Hematopoietic multipotent progenitor cell treated with erythropoietin and hydrocortisone succinate and interleukin-3 and kit ligand, for 8 days (in vitro differentiated cells): ENCODE data around the gene UBE2H.
"Not testable (repeated sequence)": the region's sequence is repeated elsewhere in the genome, so short reads cannot be mapped to it uniquely, and the experiment has no call there.

ENCODE experiments used
- DNase-seq: peaks from one replicate; pipeline ENCODE4 v3.0.0-alpha.2; 2015

UBE2H gene

DNA sequence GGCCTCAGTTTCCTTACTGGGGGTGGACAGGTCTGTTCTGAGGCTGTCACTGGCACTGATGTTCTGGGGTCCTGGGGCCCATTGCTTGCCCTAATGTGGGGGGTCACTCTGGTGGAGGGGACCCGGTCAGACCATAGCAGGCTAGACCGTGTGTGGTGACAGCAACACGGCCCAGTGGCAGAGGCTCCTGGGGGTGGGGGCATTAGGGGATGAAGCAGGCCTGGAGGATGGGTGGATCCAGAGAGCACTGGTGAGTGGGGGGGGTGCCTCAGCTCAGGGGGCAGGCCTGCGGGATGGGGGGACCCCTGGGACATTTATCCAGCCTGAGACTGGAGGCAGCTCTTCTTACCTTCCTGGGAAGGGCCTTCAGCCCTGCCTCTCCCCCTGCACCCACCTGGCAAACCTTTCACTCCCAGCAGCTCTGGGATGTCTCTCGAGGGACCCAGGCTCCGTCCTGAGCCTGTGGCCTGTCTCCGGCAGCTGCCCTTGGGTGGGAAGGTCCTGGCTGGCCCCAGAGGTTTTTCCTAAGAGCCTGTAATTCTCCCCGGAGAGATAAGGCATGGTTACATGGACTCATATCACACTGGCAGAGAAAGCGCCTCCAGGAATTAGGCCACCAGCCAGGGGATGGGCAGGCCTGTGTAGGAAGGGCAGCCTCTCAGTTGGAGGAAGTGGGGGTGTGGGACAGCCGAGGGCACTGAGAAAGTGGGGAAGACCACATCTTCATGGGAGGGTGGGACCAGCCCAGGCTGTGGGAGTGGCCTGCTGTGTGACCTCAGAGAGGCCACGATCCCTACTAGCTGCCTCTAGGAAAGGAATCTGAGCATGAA, 147.7 kb downstream of the UBE2H start:
- no peak for DNase-seq

DNA sequence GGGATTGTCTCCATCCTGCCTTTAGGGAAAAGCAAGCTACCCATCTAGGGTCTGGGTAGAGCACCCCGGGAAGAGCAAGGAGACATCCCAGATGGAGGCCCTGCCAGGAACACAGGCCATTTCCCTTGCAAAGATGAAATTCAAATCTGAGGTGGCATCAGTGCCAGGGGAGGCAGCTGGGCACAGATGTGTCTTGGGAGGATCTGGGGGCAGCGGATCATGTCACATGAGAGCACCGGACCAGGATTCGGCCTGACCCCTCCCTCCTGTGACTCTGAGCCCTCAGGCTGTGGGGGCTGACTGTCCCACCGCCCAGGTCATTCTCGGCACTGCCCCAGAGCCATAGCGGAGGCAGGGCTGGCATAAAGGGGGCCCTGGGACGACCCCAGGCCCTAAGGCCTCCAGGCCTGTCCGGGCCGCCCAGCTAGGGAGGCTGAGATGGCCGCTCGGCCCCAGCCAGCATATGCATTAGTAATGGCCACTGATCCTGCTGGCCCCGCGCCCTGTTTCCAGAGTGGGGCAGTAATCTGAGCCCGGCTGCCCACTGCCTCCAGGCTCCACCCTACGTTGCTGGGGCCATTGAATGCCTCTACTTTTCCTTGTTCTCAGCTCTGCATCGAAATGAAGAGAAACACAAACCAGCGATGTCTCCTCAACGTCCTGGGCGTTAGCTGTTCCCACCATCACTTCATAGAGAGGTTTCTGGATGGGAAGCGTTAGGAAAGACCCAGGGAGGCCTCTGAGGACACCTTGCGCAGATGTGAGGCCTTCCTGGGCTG, 148.5 kb downstream of the UBE2H start:
- DNase-seq, result no peak

DNA sequence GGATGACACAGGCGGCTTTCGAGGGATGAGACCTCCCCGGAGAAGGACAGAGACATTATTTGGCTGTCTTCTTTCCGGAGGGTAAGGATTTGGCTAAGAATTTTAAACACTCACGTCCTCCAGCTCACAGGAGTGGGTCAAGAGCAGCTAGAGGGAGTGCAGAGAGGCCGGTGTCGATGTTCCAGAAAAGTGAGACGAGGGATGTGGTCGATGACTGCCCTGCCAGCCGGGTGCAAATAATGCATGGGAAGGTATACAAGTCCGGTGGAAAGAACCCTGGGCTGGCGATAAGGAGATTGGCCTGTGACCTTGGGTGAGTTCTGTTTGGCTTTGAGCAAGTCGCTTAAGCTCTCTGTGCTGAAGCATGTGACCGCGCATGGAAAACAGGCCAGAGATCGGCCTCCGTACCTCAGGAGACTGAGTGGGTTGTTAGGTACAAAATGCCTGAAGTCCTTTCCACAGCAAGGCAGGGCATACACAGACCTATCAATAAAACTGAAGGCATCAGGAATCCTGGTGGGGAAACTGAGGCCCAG, 149.1 kb downstream of the UBE2H start:
- DNase-seq, result no peak

DNA sequence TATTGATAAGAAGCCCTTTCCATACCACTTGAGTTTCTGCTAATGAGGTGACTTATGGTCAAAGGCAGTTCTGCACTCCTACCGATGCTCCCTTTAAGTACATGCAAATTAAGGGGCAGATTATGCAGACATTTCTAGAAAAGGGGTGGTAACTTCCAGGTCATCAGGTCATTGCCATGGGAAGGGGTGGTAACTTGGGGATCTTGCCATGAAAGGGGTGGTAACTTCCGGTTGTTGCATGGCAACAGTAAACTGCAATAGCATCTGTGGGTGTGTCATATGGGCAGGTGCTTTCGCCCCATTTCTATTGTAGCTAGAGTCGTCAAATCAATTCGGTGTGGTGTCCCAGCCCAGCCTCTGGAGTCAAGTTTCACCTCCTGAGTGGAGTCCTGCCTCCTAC, 150.9 kb downstream of the UBE2H start:
- DNase-seq, result no peak

DNA sequence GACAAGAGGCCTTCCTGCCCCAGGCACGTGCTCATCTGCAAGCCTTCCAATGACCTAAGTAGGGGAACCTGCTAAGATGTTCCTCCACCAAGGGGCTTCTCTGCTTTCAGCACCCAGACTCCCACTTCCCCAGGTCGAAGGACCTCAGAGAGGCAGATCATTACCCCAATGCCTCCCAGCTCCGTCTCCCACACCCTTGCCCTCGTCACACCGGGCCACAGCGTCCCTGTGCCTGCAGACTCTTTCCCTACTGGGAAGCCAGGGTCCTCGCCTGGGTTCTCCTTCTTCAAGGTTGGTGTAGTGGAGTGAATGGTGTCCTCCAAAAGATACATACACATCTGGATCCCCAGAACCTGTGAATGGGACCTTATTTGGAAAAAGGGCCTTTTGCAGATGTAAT, 151.9 kb downstream of the UBE2H start:
- no peak for DNase-seq

DNA sequence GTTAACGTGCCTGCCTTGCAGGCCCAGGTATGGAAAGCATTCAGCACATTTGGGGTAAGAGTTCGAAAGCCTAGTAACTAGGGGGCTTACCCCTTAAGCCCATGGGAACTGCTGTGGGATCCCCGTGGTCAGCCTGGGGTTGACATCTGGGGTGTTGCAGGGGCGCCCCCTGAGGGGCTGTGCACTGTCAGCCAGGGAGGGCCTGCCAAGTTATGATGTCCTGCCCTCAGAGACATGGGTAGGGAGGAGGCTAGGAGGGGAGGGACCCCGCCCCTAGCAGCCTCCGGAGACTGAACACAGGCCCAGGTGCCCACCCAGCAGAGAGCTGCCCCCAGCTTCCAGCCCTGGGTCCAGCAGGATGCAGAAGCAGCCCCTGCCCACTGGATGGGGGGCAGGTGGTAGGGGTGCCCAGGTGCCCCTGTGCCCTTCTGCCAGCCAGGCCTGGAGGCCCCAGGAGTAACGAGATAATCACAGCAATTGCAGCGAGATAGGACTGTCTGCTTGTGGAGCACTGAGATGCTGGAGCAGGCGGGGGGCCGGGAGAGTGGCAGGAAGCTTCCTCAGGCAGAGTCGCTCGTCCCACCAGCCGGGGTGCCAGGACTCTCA, 153.3 kb downstream of the UBE2H start:
- no peak for DNase-seq

DNA sequence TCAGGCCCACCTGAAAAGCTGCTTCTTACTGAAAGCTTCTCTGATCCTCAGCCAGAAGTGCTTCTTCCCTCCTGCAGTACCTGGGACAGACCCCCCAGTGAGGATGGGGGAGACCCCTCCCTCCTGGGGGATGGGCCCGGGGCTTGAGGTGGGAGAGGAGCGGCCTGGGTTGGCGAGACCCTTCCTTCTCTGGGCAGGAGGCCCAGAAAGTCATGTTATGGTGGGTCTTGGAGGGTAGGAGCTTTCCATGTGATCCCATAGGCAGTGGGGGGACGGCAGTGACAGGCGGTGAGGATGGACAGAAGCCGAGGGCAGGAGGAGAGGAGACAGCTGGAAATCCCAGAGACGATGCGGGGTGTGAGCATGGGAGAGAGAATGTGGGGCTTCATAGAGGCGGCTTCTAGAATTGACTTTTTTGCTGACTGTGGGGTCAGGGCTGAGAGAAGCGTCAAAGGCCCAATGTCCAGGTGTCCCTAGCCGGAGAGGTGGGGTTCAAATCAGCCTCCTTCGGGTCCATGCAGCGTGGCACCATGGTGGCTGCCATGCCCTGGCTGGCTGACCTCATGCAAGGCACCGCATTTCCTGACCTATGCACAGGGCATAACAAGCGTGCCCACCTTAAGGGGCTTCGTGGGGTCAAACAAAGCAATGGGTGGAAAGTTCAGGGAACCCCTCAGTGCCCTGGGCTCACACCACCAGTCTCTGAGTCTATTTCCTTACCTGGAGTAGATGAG, 154.0 kb downstream of the UBE2H start:
- DNase-seq, result no peak

DNA sequence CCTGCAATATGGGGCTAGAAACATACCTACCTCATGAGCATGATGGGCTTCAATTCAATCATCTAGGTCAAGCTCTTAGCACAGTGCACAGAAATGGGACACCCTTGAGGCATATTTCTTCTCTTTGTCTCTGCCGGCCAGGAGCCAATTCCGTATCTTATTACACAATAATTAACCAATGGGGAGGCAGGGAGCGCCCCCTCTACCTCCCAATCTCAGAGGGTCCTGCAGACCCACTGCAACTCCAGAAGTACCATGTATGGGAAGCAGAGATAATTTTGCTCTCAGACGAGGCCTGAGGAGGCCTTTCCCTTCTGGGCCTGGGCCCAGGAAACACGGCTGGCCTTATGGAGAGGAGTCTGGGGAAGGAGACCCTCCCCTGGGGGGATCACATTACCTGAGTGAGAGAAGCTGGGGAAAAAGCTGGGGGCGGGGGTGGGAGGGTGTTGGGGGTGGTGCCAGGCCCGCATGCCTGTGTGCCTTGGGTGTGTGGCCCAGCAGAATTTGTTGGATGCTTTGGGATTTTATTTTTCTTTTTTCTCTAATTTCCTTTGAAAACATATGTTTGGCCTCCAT, 155.5 kb downstream of the UBE2H start:
- no peak for DNase-seq

DNA sequence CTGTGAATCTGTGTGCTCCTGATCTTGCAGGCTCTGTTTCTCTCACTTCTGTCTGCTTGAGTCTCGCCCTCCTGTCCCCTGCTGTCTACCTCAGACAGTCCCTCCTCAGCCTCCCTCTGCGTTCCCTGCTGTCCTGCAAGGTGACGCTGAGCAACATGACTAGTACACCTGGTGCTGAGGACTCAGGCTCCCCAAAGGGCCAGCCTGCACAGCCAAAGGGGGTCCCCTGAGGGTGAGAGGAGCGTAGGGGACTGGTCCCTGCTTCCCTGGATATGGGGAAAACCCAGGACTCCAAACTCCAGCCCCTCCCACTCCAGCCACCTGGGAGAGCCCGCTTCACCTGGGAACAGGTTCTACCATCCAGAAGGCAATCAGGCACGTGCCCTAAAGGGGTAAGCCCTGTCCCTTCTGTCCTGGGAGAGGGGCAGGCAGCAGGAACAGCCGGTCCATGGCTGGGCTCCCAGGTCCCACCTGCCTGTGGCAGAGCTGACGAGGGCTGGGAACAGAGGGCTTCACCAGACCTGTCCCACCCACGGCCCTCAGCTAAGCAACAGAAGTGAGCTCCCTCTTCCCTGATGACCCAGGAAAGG, 156.5 kb downstream of the UBE2H start:
- no peak for DNase-seq

DNA sequence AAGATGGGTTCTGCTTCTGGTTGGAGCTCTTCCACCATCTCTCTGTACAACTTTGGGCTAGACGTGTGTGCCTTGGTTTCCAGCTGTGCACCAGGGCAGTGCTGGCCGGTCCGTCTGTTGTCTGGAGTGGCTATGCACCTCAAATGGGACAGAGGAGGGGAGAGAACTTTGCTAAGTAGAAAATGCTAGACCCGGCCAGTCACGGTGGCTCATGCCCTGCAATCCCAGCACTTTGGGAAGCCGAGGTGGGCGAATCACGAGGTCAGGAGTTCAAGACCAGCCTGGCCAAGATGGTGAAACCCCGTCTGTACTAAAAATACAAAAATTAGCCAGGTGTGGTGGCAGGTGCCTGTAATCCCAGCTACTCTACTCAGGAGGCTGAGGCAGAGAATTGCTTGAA, 158.3 kb downstream of the UBE2H start:
- DNase-seq, result not testable (repeated sequence)

DNA sequence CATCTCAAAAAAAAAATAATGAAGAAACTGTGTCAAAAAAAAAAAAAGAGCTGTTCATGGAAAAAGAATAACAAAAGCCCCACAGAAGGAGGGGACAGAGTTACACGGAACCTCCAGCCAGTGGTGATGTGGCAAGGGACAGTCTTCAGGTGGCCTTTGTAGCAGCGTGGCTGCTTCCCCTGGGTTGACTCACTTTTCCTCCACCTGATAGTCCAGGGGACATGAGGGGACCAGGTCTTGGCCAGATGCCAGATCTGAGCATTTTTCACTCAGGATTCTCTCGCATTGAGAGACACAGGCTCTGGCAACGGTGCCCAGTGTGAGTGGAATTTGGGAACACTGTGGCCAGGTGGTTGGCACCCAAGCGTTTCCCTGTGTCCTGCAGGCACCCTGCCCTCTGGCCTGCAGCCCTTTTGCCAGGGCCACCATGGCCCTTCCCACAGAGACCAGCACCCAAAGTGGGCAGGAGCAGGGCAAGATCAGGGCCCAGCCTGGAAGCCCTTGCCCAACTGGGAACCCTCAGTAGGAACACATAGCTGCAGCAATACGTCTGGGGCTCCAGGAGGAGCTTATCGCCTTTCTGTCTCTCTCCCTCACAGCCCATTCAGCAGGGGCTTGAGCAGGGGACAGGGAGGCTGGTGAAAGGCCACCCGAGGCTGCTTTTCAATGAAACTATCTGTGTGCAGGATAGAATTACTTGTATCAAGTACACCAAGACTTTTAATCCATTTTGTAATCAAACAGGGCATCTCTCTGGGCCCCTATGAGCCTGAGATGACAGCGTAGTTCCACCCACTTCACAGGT, 159.1 kb downstream of the UBE2H start:
- no peak for DNase-seq

DNA sequence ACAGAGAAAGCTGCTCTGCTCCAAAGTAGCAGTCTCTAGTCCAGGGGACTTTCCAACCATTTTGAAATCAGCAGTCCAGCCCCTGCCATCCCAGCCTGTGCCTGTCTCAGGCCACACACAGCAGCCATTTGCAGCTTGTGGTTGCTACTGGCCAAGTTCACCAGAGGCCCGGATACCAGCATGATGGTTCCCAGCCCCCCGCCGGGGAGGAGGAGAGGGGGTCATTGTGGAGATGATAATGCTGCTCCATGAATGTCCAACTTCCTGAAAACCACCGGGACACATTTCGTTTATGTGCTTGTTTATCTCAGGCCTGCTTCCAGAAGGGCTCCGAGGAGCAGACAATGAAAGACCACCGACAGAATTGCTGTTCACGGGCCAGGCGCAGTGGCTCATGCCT, 160.0 kb downstream of the UBE2H start:
- no peak for DNase-seq

DNA sequence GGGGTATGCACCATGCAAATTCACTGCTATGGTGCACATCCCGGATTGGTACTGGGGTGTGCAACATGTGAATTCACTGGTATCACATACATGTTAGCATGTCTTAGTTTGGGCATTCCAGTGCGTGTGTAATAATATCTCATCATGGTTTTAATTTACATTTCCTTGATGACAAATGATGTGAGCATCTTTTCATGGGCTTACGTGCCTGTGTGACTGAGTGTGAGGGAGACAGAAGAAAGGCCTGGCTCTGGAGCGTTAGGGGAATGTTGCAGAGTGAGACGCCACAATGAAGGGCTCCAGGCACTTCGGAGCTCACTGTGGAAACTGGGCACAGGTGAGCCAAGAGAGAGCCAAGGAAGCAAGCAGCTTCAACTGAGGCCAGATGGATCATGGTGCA, 162.6 kb downstream of the UBE2H start:
- DNase-seq, result no peak

DNA sequence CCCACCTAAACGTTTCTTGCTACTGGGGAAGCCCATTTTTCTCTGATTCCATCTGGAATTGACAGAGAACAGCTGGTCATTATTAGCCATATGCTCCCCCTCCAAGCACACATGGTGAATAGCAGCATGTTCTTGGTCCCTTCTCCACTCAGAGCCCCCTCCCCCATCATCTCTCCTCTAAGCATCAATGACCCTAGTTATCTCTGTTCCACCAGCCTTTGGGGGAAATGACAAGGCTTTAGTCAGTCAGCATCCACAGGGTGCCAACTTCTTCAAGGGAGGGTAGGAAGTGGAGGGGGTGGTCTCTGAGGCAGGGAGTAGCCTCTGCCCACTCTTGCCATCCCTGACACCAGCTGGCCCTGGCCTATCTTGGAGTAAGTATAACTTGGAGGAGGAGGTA, 163.1 kb downstream of the UBE2H start:
- no peak for DNase-seq

DNA sequence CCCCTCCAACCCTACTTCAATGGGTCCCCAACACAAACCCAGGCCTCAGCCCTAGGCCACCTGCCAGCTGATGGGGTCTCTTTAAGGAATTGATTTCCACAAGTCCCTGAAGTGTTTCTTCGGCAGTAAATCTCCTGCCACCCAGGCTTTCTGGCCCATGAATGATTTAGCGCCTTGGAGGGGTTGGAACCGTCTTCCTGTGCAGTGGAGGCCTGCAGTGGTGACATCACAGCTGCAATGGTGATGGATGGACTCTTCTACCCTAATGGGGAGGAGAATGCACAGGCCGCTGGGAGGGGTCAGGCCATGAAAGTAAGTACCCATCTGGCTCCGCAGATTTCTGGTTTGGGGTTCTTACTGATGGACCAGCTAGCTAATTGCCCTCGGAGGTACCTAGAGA, 163.8 kb downstream of the UBE2H start:
- DNase-seq, result no peak

DNA sequence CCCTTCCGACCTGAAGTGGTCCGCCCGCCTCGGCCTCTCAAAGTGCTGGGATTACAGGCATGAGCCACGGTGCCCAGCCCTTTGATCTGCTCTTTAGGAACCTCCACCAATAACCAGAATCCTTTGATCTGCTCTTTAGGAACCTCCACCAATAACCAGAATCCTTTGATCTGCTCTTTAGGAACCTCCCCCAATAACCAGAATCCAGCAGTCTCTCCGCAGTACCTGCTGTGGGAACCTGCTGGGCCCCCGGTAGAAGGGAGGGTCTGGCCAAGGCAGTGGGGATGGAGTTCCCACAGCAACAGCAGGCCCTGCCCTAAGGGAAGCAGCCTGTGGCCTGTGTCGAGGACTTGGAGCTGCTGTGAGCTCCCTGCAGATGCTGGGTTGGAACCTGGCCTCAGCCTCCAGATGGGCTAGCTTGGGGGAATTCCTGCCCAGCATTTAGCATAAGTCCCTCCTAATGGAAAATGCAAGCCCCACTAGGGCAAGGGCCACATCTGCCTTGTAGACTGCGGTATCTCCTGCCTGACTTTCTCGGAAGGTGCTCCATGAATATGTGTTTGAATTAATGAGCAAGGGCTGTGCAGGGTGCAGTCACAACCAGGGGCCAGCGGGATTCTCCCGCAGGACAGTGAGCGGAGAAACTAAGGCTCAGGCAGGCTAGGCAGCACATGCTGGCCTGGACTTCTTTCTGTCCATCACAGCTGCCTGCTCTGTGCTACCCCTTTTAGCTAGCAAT, 165.8 kb downstream of the UBE2H start:
- no peak for DNase-seq

DNA sequence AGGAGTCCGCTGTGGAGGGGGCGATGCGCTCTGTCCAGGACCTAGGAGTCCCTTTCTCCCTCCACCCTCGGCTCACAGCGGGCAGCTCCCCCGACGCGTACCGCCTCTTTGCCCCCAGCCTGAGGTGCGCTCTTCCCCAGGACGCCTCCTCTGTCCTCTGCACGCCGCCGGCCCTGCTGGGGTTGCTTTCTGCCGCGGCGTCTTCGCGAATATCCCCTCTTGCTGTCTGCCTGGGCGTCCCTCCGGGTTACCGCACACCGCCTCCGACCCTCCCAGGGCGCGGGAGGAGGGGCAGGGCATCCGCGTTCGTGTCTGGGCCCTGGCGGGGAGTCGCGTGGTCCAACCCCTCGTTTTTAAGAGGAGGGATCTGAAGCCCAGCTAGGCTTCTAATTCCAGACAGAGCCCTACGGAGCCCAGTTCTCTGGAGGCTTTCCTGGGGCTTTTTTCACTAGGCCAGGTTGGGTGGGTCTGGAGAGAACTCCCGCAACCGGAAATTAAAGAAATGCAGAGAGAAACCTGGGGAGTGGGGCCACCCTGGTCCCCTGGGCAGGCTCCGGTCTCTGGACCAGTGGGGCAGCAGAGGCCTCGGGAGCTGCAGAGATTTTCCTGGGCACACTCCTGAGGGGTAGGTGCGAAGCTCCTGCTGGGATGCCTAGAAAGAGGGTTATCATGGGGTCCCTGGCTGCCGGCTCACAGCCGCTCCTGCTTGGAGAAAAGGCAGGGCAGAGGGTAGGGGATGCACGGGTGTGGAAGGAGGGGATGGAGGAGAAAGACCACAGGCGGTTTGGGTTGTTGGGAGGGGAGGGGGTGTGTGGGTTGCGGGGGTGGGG, 166.9 kb downstream of the UBE2H start:
- DNase-seq, result no peak

DNA sequence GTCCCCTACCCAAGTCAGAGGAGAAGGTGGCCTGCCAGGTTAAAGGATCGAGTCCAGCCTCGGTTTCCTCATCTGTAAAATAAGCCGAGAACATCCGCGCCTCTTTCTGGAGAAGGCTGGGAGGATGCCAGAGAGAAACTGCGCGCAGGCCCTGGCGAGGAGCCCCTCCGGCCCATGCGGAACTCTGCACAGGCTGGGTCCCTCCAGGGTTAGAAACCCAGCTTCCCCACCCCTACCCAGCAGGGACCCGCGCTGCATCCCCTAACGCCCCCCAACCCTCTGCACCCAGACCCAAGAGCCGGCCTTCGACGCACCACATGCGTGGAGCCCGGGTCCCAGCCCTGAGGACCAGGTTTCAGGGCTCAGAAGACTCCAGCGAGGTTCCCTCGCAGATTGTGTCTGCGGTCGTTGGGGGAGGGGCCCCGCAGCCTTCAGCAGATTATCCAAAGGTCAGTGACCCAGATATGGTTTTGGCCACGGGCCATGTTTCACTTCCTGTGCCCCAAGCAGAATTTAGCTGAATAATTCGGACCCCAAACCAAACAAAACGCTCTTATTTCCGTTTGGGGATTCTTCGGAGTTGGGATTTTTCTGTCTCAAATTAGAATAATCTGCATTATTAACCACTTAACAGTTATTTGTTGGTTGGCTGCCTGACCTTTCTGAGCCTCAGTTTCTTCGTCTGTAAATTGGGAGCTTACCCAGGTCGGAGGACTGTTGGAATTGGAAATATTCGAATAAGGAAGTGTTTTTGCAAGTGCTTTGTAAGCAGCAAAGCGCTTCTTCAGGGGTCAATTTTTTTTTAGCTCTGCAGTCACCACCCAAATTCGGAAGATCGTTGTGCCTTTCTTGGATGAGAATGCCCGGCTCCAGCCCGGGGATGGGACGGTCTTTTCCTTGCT, 167.7 kb downstream of the UBE2H start:
- peak; percentile 44 for DNase-seq

DNA sequence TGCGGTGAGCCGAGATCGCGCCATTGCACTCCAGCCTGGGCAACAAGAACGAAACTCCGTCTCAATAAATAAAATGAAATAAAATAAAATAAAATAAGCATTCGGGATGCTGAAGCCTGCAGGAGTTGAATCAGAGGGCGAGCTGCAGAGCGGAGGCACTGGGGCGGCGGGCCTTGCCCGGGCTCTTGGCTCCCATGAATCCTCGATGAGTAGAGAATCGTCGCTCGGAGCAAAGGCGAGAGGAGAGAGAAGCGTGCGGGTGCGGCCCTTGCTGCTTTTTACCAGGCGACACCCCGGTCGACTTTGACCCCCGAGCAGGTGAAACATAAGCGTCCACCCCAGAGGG, 168.3 kb downstream of the UBE2H start:
- no peak for DNase-seq
